Cerebellar nuclear complex (tissue), 1 donor: ENCODE measurements around the gene TMEM243.
"Not testable (repeated sequence)": the region's sequence is repeated elsewhere in the genome, so short reads cannot be mapped to it uniquely, and the experiment has no call there.

Experiments used
- DNase-seq, 2 experiments: peaks; one replicate each; lab custom pipeline; 2025; lab: John Stamatoyannopoulos, UW

TMEM243 gene

DNA sequence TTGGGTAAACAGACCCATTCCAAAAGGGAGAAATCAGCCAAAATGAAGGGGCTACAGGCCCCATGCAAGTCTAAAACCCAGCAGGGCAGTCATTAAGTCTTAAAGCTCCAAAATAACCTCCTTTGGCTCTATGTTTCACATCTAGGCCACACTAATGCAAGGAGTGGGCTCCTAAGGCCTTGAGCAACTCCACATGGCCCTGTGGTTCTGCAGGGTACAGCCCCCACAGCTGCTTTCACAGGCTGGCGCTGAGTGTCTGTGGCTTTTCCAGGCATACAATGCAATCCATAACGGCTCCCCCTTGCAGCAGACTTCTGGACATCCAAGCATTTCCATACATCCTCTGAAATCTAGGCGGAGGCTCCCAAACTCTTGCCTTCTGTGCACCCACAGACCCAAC is 9.0 kb downstream of the TMEM243 start:
- no peak for DNase-seq

DNA sequence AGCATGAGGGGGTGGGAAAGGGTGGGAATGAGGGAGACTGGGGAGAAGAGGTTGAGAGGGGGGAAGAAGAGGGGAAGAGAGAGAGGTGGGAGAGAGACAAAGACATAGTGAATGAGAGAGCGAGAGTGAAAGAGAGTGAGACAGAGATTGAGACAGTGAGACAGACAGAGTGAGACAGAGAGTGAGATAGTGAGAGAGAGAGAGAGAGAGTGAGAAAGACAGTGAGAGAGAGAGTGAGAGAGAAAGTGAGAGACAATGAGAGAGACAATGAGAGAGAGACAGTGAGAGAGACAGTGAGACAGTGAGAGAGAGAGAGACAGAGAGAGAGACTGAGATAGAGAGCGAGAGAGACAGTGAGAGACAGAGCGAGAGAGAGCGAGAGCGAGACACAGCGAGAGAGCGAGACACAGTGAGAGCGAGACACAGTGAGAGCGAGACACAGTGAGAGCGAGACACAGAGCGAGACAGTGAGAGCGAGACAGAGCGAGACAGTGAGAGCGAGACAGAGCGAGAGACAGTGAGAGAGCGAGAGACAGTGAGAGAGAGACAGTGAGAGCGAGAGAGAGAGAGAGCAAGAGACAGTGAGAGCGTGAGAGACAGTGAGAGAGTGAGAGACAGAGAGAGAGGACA is 10.1 kb downstream of the TMEM243 start:
- DNase-seq: no peak

DNA sequence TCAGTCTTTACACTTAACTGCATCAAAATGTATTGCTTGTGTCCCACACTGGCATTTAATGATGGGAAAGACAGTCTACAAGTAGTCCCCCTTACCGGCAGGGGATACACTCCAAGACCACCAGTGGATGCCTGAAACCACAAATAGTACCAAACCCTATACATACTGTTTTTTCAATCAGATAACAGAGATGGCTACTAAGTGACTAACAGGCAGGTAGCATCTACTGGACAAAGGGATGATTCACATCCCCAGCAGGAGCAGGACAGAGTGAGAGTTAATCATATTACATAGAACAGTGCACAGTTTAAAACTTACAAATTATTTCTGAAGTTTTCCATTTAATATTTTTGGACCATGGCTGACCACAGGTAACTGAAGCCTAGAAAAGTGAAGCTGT is 13.2 kb downstream of the TMEM243 start:
- DNase-seq: no peak

DNA sequence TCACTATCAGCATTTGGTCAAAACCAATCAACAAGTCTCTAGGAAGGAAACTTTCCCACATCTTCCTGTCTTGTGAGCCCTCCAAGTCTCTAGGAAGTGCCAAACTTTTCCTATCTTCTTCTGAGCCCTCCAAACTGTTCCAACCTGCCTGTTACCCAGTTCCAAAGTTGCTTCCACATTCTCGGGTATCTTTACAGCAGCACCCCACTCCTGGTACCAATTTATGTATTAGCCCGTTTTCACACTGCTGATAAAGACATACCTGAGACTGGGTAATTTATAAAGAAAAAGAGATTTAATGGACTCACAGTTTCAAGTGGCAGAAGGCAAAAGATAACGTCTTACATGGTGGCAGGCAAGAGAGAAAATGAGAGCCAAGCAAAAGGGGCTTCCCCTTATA is 13.8 kb downstream of the TMEM243 start:
- not testable (repeated sequence) for DNase-seq

DNA sequence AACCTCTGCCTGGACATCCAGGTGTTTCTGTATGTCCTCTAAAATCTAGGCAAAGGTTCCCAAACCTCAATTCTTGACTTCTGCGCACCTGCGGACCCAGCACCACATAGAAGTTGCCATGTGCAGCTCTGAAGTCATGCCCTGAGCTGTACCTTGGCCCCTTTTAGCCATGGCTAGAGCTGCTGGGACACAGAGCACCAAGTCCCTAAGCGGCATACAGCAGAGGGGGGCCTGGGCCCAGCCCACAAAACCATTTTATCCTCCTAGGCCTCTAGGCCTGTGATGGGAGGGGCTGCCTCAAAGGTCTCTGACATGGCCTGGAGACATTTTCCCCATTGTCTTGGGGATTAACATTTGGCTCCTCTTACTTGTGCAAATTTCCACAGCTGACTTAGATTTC is 14.6 kb downstream of the TMEM243 start:
- no peak for DNase-seq

DNA sequence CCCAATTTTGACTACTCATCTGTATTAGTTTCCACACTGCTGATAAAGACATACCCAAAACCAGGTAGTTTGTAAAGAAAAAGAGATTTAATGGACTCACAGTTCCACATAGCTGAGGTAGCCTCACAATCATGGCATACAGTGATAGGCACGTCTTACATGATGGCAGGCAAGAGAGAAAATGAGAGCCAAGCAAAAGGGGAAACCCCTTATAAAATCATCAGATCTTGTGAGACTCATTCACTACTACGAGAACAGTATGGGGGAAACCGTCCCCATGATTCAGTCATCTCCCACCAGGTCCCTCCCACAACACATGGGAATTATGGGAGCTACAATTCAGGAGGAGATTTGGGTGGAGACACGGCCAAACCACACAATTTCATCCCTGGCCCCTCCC is 15.6 kb downstream of the TMEM243 start:
- DNase-seq: not testable (repeated sequence)

DNA sequence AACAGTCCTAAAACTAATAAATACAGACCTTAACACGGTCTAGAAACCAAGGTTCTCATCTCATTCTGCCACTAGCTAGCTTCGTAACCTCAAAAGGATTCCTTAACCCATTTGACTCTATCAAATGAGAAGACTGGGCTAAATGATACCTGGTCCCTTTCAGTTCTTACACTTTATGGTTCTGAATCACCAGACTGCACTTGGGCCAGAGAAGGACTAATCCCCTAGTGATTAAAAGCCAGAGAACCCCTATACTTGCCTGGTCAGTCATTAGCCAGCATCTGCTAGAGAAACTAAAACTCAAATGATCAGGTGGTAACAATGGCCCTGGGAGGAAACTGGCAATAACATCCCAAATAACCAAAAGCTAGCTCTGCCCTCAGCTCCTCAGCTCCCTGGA is 16.8 kb downstream of the TMEM243 start:
- DNase-seq: no peak

DNA sequence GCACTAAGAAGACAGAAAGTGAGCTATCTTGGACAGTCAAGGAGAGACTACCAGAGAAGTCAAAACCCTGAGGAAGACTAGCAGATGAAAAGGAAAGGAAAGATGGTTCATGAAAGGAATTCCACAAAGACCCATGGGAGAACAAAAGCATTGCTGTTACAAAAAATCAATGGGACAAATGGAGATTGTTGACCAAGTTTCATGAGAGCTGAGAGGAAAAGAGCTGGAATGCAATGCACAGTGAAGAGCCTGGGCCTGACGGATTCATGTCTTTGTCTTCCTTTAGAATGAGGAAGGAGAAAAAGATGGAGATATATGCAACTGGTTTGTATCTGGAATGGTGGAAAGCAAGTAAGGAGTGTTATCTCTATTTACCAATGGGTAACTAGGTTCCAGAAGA is 17.3 kb downstream of the TMEM243 start:
- no peak for DNase-seq

DNA sequence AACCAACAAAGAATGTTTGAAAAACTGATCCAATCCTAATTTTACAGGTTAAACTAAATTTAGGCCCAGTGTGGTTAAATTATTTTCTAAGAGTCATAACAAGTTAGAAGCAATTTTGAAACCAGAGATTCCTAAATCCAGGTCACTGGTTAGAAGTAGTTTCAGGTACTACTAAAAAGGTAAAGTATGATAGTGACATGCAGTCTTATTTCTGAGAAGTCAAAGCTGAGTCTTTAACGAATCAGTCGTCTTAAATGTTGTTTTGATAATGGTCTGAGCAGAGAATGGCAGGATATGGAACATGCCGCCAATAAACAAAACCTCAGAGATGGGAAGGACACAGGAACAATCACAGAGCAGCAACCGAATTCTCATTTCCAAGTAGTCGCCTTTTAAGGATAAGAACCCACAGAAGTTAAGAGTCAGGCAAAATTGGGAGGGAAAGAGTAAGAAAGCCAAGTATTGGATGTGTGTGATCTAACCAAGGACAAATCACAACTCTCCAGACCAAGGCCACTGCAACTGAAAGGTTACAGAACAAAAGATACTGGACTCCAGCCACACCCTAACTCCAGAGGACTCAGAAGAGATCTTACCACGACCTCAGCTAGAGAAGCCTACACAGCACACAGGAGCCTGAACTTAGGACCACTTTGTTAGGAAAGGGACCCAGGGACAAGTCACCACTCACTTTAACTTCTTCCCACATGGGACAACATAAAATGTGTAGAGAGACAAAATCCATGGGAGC is 19.7 kb downstream of the TMEM243 start:
- no peak for DNase-seq

DNA sequence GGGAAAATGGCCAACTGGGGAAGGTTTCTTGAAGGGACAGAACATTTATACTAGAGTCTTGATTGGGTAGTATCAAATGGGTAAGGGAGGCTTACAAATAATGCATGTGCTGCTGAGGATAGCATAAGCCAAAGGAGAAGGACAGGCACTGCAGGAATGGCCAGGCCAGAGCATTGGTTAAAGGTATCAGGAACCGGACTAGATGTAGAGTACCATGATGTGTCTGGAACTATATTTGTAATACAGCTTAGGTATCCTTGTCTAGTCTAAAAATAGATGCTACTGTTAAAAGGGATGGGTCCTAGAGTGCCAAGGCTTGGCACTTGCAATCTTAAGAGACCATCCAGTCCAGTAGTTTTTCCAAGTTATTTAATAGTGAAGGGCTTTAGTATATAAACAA is 20.3 kb downstream of the TMEM243 start:
- DNase-seq: no peak

DNA sequence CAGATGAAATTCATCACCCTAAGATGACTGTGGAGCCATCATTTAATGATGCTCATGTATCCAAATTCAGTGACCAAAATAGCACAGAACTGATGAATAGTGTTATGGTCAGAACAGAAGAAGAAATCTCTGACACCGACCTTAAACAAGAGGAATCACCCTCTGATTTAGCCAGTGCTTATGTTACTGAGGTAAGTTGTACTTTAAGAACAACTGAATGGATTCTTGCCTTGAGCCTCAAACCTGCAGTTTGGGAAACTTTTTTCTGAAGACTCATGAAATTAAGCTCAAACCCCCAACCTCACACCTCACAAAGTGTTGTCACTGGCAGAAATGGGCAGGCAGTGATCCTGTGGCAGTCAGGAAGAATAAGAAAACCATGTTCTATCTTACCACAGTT is 25.6 kb downstream of the TMEM243 start:
- DNase-seq: no peak

DNA sequence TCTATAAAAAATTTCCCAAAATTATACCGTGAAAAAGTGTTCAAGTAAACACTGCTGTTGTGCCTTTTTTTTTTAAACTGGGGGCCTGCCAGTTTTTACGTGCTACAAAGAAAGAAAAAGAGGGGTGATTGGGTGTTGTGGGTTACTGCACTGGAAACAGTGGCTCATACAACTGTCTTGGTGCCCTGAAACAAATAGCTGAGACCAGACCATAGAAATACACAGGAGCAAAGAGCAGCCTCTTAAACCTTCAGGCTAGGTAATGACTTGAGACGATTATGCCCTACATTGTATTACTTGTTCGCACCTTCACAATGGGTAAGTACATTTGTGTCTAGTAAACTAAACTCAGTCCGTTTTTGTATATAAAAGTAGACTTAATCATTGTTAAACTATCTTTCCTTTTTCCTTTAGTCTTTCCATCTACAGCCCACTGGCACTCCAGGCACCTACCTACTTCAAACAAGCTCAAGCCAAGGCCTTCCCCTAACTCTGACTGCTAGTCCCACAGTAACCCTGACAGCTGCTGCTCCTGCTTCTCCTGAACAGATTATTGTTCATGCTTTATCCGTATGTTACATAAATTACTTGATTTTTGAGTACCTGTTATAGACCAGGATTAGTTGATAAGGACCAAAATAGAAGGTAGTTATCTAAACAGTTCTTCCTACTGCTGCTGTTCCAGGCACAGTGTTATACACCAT is 26.6 kb downstream of the TMEM243 start:
- no peak for DNase-seq

DNA sequence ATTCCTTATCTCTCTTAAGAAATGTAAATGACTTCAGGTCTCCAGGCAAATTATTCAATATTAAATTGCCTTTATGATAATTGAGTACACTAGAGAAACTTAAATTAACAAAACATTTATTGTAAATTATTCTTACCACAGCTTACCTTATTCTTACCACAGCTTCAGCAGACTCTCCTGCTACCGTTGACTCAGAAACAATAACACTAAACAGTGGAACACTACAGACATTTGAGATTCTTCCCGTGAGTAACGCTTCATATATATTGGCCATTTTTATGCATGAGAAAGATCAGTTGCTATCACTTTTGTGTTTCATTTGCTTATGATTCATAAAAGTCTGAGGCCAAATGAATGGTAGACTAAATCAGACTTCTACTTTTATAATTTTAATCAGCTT is 28.7 kb downstream of the TMEM243 start:
- DNase-seq: no peak

DNA sequence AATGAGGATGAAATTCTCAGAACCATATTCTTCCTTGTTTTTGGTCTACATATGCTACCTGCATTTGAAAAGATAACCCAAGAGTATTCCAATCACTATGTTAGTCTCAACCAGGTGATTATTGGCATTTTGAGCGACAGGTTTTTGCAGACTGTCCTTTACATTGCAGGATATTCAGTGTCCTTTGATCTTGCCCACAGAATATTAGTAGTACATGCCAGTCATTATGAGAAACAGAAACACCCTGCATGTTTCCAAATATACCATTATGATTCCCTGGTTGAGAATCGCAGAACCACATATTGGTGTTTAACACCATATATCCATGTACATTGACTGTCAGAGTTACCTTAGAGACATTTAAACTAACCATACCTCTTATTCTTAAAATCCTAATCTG is 30.6 kb downstream of the TMEM243 start:
- DNase-seq: no peak

DNA sequence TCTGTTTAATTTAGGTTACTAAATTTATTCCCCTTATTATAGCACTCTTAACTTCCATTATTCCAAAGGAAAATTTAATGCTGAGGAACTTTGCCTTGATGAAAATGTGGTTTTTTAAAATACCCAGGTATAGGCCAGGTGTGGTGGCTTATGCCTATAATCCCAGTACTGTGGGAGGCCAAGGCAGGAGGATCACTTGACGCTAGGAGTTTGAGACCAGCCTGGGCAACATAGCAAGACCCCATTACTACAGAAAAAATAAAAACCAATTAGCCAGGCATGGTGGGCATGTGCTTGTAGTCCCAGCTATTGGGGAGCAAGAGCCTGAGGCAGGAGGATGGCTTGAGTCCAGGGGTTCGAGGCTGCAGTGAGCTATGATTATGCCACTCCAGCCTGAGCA is 32.4 kb downstream of the TMEM243 start:
- DNase-seq: no peak

DNA sequence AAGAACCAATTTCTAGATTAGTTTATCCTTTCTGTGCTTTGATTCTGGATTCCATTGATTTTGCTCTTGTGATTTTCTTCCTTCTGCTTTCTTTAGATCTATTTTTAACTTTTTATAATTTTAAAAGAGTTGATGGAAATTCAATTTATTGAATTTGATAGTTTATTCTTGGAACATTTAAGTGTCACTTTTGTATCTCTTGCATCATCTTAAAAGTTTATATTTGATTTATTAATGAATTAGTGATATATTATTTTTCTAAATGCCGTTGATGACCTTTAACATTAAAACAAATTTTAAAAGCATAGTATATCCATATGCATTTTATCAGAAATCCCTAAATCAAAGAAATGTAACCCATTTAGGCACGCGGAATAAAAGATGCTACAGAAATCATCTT is 40.4 kb downstream of the TMEM243 start:
- no peak for DNase-seq

DNA sequence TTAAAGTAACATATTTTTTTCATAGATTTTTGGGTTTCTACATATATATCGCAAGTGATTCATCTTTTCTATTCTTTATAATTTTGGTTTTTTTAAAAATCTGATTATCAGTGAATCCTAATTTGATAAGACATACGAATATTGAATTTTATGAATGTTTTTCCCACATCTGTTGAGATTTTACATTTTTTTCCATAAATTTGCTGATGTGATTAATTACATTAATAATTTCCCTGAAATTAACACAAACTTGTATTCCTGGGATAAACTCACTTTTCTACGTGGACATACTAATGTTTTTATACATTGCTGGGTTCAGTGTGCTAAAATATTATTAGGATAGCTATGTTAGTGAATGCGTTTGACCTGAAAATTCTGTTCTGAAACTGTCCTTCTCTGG is 41.2 kb downstream of the TMEM243 start:
- no peak for DNase-seq

DNA sequence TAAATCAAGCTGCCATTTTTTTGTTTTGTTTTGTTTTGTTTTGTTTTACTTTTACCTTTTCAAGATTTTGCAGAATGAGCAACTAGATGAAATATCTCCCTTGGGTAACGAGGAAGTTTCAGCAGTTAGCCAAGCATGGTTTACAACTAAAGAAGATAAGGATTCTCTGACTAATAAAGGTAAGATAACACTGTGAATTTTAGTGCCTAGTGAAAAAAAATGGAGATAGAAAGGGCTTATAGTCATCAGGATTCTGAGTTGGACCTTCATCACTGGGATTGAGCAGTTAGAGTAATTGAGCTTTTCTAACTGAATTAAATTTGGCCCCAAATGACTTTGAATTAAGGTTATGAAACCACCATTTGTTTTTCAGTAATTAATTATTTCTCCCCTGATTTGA is 46.1 kb downstream of the TMEM243 start:
- DNase-seq: no peak

DNA sequence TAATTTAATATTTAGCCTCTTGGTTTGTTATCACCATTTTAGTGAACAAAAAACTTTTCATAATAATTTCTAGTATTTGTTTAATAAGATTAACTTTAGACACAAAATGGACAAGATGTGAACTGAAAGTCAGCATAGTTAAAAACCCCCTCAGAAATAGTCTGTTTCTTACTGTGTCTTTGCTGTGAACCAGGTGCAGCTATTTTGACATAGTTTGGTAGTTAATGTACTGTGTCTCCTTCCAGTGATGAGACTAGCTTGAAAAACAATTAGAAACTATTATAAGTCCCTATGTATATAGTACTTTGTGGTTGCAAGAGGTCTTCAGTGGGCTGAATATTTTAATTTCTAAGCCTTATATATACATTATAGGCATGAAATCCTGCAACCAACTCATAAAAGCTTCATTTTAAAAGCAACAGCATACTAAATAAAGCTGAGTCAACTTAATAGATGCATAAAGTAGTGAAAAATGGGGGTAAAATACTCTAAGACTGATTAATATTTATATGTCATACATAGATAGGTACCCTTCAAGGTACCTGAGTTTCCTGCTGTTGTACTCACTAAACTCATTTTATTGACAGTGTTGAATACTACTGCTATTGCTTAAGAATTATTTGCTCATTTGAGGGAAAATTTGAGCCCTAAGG is 48.1 kb downstream of the TMEM243 start:
- DNase-seq: no peak

DNA sequence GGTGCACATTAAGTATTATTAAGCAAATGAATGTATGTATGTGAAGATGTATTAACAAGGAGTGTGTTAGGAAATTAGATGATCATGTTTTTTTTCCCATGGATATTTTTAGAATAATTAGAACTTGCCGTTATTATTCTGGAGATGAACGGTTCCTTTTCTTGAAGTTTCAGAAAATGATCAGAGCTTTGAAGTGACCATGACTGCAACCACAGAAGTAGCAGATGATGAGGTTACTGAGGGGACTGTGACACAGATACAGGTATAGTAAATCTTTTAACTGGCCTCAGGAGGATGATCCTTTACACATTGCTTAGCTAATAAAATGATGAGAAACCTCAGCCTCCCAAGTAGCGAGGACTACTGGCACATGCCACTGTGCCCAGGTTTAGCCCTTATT is 48.7 kb downstream of the TMEM243 start:
- DNase-seq: no peak

DNA sequence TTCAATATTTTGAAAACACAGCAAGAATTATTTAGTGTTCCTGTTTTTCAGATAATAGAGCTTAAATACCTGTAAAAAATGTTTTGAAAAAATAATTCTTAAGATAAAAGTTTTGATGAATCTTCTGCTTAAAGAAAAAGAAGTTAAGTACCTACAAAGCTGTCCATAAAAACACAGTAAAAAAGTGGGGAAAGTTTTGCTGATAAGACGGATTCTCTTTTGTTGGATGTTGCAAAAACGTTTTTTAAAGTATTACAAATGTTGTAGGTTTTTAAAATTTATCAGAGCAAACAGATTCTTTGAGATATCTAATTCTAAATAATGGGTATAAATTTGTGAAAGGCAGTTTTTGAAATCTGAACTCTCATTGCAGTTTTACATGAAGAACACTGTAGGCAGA is 55.1 kb downstream of the TMEM243 start:
- DNase-seq: no peak

DNA sequence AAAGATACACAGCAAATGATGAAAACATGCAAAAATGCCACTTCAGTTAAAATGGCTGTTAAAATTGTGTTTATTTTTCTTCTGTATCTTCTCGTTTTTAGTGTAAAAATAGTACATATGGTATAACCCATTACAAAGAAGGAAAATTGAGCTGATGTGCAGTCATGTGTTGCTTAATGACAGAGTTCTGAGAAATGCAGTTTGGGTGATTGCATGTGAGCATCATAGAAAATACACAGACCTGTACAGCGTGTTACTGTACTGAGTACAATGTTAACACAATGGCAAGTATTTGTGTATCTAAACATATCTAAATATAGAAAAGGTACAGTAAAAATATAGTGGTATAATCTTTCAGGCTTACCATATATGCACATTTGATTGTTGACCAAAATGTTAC is 60.0 kb downstream of the TMEM243 start:
- no peak for DNase-seq

DNA sequence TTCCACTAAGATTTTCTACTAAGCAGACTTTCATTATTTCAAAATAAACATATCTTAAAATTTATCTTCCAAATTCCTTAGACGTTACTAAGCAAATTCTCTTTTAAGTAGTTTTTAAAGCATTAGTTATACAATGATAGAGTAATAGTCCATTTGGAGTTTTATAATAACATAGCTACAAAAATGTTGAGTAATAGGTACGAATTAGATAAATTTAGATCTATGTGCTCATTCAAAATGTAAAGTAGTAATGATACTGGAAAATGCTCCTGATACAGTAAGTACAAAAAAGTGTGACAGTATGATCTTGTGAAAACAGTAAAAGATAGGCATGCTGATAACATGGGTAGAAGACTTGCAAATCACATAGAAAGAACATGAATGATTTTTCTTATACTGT is 62.8 kb downstream of the TMEM243 start:
- DNase-seq: no peak
